Mucosa of stomach (tissue), 1 donor: ENCODE measurements around the gene CYTH1.

Source experiments
- H3K27me3 ChIP-seq: one replicate; pipeline ENCODE4 v1.7.0; 2013; ENCODE audit warnings: mild to moderate bottlenecking, low read length; ENCODE audit not compliant: control insufficient read depth, insufficient read depth
- H3K36me3 ChIP-seq: one replicate; pipeline ENCODE4 v1.7.0; 2013; ENCODE audit warnings: low read length; ENCODE audit not compliant: control insufficient read depth, insufficient read depth
- H3K4me1 ChIP-seq: one replicate; pipeline ENCODE4 v1.7.0; 2013; ENCODE audit warnings: mild to moderate bottlenecking, low read length; ENCODE audit not compliant: control insufficient read depth, insufficient read depth
- H3K4me3 ChIP-seq: one replicate; pipeline ENCODE4 v1.7.0; 2013; ENCODE audit warnings: low read length
- H3K9ac ChIP-seq: one replicate; pipeline ENCODE4 v1.7.0; 2013; ENCODE audit warnings: mild to moderate bottlenecking, low read length, moderate library complexity
- H3K9me3 ChIP-seq: one replicate; pipeline ENCODE4 v1.7.0; 2013; ENCODE audit warnings: mild to moderate bottlenecking, low read length, moderate library complexity; ENCODE audit not compliant: control insufficient read depth
- donor health status: Pancreatic carcinoma.

CYTH1 gene

GRCh38 chr17:78634154-78634553, 147.9 kb downstream of the CYTH1 start:
- Histone ChIP-seq H3K36me3 (no peaks in the 10 kb centered on the region), H3K4me3 (no peak overlapping the region), H3K4me1 (no peaks in the 10 kb centered on the region), H3K9ac (no peak overlapping the region), H3K27me3 (no peaks in the 10 kb centered on the region), H3K9me3 (no peaks in the 10 kb centered on the region)

GRCh38 chr17:78629436-78629995, 152.6 kb downstream of the CYTH1 start:
- no peaks in the 10 kb centered on the region for H3K27me3 ChIP-seq
- no peak overlapping the region for H3K4me3 ChIP-seq
- H3K4me1 ChIP-seq: no peaks in the 10 kb centered on the region
- no peak overlapping the region for H3K9ac ChIP-seq
- no peaks in the 10 kb centered on the region for H3K9me3 ChIP-seq
- H3K36me3 ChIP-seq: no peaks in the 10 kb centered on the region

GRCh38 chr17:78628547-78629435, 153.3 kb downstream of the CYTH1 start:
- Histone ChIP-seq H3K4me3 (no peak overlapping the region), H3K9me3 (no peaks in the 10 kb centered on the region), H3K27me3 (no peaks in the 10 kb centered on the region), H3K4me1 (no peaks in the 10 kb centered on the region), H3K9ac (no peak overlapping the region), H3K36me3 (no peaks in the 10 kb centered on the region)

- Histone ChIP-seq H3K27me3 (no peaks in the 10 kb centered on the region), H3K4me1 (no peaks in the 10 kb centered on the region), H3K4me3 (no peak overlapping the region), H3K9me3 (no peaks in the 10 kb centered on the region), H3K36me3 (no peaks in the 10 kb centered on the region), H3K9ac (no peak overlapping the region)
Observed at GRCh38 chr17:78624324-78625151, 157.5 kb downstream of the CYTH1 start.
